Activated CD8-positive, alpha-beta memory T cell treated with anti-CD3 and anti-CD28 coated beads, Interleukin-2, amount 50 U/mL, for 4 hours (primary cell): Measurements from ENCODE around the gene EIF4EBP2.

Experiments
- DNase-seq: peaks from one replicate; pipeline ENCODE4 v3.0.0-alpha.2; 2020

Gene EIF4EBP2

DNA sequence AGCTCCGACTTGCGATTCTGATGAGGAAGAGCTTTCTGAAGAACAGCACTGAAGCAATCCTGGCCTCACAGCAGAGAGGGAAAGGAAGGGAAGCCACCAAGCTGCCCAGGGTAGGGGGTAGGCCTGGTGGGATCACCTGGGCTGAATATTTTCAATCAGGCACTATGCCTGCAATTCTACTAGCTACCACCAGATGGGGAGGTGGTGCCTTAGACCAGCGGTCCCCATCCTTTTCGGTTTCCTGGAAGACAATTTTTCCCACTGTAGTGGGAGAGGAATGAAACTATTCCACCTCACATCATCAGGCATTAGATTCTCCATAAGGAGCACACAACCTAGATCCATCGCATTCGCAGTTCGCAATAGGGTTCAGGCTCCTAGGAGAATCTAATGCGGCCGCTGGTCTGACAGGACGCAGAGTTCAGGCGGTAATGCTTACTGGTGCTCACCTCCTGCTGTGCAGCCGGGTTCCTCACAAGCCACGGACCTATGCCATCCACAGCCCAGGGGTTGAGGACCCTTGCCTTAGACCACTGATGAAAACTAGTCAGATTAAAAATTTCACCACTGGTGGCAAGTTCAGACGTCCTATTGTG, 24.3 kb upstream of the EIF4EBP2 start:
- no peak for DNase-seq

- no peak for DNase-seq
Observed at GRCh38 chr10:70380350-70381135, 23.4 kb upstream of the EIF4EBP2 start.

- DNase-seq, result peak; percentile 28
Observed at GRCh38 chr10:70381471-70382421, 22.2 kb upstream of the EIF4EBP2 start.

DNA sequence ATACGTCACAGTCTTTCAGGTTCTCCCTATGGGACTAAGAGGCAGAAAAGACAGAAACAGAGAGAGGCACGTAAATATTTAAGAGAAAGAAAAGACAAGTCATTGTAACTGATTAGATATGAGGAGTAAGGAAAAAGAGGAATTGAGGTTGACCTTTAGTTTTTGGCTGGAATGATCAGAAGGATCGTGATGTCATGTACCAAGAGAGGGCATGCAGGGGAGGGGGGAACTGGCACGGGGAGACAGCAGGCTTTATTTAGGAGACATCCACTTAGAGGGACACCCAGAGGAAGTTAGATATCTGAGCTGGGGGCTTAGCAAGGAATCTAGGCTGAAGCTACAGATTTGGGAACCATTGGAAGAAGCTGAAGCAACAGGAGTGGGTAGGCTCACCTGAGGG, 12.3 kb upstream of the EIF4EBP2 start:
- no peak for DNase-seq

DNA sequence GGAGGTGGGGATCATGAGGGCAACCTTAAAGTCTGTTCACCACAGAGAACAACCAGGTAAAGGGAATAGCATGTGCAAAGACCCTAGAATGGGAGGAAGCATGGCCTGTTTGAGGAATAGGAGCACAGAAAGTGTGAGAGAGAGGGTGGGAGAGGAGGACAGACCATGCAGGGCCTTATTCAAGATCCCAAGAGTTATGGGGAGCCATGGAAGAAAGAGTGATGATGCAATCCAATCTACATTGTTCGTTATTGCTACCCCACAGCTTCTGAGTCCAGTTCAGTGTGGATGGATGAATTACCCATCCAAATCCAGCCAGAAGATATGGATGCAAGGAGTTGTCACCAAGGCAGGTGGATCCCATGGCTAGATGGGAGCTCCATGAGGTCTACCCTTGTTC, 7.8 kb upstream of the EIF4EBP2 start:
- no peak for DNase-seq

DNA sequence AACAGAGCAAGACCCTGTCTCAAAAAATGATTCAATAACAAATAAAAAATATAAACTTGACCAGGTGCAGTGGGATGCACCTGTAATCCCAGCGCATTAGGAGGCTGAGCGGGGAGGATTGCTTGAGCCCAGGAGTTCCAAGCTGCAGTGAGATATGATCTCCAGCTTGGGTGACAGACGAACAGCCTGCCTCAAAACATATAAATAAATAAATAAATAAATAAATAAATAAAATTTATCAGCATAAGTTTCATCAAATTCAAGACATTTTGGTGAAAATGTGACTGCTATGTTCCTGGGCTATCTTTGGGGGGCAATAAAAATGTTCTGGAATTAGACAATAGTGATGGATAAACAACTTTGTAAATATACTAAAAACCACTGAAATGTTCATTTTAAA, 4.8 kb upstream of the EIF4EBP2 start:
- DNase-seq, result no peak

- DNase-seq, result no peak
Observed at GRCh38 chr10:70403483-70404035, 386 bp upstream of the EIF4EBP2 start.

DNA sequence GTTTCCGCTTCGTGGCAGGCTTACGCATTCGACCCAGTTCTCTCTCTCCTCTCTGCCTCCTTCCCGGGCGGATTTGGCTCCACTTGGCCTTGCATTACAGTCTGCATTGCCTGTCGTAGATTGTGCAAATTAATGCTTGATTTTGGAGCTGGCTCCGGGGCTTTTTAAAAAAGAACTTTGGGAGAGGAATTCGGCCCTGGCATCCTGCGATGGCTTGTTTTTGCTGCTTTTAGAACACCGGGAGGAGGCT, 767 bp downstream of the EIF4EBP2 start:
- DNase-seq, result no peak

DNA sequence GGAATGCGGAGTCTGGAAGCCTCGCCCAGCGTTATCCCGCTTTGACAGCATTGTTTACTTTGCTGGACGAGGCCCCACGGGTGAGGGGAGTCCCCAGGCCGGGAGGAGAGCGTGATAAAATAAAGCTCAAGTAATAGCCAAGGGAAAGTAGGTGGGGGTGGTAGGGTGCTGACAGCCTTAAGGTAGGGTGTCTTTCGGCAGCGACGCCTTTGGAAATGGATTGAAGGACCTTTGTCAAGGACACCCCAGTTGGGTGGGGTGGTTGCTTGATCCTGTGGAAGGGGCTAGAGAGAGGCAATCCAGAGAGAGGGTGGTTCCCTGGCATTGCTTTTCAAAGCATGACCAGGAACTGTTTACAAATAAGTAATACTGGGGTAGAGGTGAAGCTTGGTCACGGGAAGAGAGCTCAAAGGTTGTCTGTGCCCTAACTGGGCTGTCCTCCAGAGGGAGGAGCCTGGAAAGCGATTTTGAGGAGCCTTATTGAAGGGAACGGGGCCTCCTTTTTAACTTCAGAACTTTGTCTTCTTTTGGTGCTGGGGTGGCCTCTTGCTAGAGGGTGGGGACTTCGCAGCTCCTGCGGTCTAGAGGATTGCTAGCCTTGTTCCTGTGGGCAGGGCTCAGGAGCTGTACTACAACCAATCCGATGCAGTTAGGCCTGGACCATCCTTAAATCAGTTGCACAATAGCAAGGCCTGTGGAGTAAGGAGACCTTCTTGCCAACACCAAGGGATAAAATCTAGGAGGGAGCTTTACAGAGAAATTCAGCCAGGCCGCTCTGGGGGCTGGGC, 1.3 kb downstream of the EIF4EBP2 start:
- DNase-seq, result peak; percentile 17

DNA sequence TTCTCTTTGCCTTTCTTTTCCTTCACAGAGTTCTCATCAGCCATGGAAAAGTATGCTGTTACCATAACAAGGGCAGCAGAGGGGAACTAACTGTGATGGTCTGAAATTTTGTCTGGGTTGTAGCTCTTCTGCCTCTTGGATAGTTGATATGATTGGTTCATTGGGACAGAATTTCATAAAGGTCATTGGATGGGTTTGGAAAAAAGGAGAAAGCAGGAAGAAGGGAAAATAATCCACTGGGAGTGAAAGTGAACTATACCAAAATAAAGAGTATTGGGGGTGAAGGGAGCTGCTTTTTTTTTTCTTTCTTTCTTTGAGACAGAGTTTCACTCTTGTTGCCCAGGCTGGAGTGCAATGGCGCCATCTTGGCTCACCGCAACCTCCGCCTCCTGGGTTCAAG, 5.8 kb downstream of the EIF4EBP2 start:
- no peak for DNase-seq

DNA sequence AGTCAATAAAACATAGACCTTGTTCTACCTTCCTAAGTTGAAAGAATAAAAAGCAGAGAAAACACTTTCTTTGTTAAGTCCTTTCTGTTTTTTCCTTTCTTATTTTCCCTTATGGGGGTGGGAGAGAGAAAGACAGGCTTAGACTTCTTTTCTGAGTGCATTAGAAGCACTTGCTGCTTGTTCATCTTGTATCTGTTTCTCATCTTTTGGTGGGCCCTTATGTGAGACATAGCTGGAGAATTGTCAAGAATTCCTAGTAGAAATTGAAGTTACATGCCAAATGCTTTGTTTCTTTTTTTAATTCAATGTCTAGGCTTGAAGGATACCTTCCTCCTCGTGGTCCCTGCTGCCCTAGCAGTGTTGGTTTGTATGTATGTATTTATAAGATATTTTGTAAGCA, 6.7 kb downstream of the EIF4EBP2 start:
- no peak for DNase-seq

DNA sequence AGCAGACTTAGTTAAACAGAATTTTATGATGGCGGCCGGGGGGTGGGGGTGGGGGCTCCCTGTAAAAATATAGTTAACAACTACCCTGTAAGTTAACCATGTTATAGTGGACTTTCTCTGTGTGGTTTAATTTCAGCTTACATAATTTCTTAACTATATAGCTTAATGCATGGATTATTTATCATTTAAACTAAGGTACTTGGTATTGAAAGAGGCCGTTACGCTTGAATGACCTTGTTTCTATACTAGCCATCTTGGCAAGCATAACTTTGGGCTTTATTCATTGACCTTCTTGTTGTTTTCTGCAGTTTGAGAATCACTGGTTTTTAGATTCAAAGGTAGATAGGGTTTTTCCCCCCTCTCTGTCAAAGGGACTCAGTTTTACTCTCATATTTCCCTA, 8.4 kb downstream of the EIF4EBP2 start:
- no peak for DNase-seq

DNA sequence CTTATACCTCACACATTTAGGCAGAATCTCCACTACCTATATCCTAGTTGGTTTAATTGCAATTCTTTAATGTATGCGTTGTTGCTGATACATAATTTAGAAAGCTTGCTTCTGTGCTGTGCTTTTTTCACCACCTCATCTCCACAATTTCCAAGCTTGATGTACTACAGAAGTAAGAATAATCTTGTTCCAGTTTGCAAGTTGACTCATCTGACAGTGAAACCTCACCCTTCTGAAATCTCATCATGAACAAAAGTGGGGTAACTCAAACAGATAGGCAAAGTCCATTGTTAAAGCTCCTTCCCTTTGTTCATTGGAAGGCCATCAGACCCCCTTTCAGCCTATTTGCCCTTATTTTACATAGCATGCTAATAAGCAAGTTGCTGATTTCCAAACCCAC, 13.6 kb downstream of the EIF4EBP2 start:
- DNase-seq, result no peak

- DNase-seq, result no peak
Observed at GRCh38 chr10:70418229-70418628, 14.3 kb downstream of the EIF4EBP2 start.

GRCh38 chr10:70418713-70419112, 14.8 kb downstream of the EIF4EBP2 start:
- DNase-seq, result no peak

DNA sequence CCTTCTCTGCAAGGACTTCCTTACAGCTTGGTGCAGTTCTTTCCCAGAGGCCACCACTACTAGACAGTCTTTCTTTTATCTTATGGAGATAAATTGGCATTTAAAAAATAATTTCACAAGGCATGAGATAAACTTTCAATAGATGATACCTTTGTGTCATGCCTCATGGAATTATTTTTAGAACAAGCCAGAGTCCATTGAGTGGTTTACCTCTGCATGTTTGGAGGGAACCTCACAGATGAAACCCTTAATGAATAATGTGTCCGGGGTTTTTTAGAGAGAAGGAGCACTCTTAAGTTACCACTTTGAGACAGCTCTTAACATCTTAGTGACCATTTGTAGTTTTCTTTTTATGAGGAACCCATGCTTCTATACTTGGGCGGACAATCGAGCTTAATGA, 20.4 kb downstream of the EIF4EBP2 start:
- DNase-seq, result no peak

- no peak for DNase-seq
Observed at GRCh38 chr10:70425096-70425495, 21.2 kb downstream of the EIF4EBP2 start.

DNA sequence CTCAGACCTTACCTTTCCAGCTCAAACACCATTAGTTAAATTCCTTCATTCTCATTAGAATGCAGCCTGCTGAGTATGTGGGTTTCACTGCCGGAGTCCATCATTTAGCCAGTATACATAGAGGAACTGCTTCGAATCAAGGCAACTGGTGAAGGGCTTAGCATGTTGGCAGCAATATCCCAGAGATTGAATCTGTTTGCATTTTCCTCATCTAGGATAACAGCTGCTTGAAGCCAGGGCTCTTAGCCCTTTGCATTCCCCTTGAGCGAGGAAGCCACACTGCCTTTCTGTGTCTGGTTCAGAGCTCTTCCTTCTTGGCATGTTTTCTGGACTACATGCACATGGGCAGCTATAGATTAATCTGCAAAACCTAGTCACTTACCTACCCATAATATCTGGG, 22.9 kb downstream of the EIF4EBP2 start:
- DNase-seq, result no peak

DNA sequence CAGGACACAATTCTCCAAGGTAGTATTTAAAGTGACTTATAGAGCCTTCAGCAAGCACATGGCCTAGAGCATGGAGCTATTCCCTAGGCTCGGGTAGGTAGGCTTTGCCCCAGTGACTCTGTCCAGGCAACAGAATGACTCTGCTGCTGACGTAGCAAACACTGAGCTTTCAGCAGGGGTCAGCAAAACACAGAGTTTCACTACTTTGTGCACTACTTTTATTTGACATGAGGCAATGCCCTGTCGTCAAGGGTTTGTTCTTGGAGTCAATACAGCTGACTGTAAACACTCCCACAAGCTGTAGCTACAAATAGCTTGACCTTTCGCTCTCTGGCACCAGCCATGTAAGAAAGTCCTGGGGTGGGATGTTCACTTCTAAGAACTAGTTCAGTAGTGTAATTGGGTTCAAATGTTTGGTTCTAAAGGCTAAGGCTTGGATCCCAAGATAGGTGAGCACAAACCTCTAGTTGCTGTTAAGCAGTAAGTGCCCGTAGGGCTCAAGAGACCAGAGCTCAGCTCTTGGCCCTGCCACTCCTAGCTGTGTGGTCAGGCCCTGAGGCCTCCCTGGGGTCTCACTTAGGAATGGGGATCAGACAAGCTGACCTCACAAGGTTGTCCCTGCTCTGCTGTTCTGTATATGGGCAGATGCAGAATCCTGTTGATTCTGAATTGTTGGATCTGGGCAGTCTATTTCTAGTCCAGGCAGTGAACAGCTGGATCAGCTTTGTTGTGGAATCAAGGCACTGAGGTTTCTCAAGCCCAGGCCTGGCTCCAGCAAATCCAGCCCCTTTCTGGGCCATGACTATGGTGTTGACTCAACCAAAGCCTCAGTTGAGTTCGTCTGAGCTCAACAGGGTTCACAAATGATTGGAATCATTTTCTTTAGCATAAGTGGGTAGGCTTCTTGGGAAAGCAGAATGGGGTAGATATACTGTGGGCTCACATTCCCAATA, 26.8 kb downstream of the EIF4EBP2 start:
- DNase-seq, result no peak

- no peak for DNase-seq
Observed at GRCh38 chr10:70432101-70432500, 28.2 kb downstream of the EIF4EBP2 start.

GRCh38 chr10:70432561-70433263, 28.8 kb downstream of the EIF4EBP2 start:
- no peak for DNase-seq
